ENCODE results near the gene TUBA1B.

Gene TUBA1B

DNA sequence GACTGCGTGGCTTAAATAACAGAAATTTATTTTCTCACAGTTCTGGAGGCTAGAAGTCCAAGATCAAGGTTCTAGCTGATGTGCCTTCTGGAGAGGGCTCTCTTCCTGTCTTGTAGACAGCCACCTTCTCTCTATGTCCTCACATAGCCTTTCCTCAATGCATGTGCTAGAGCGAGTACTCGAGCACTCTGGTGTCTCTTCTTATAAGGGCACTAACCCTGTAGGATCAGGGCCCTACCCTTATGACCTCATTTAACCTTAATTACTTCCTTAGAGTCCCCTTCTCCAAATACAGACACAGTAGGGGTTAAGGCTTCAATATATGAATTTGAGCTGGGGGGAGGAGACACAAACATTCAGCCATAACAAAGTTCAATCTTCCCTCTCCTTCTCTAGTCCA lies 46.8 kb downstream of the TUBA1B start:
- Histone ChIP-seq H3K79me2 (no peaks in the 10 kb centered on the region), H3K4me1 (peaks cover 3% of the 10 kb centered on the region), H3K9me3 (ENCODE audit: control insufficient read depth, low read length) (no peaks in the 10 kb centered on the region), H3K27me3 (ENCODE audit: control insufficient read depth, insufficient read depth, low read length) (peaks cover 5% of the 10 kb centered on the region), H3K36me3 (ENCODE audit: control insufficient read depth, insufficient read depth, low read length) (no peaks in the 10 kb centered on the region), H3K27ac (no peak overlapping the region), H3K4me2 (ENCODE audit: low read length) (no peak overlapping the region), H3K4me3 (ENCODE audit: low read depth, low read length) (no peak overlapping the region), H2AFZ (no peak overlapping the region), H3K9ac (no peak overlapping the region)
- TF ChIP-seq, protein P1, sequence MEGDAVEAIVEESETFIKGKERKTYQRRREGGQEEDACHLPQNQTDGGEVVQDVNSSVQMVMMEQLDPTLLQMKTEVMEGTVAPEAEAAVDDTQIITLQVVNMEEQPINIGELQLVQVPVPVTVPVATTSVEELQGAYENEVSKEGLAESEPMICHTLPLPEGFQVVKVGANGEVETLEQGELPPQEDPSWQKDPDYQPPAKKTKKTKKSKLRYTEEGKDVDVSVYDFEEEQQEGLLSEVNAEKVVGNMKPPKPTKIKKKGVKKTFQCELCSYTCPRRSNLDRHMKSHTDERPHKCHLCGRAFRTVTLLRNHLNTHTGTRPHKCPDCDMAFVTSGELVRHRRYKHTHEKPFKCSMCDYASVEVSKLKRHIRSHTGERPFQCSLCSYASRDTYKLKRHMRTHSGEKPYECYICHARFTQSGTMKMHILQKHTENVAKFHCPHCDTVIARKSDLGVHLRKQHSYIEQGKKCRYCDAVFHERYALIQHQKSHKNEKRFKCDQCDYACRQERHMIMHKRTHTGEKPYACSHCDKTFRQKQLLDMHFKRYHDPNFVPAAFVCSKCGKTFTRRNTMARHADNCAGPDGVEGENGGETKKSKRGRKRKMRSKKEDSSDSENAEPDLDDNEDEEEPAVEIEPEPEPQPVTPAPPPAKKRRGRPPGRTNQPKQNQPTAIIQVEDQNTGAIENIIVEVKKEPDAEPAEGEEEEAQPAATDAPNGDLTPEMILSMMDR (IDR thresholded peaks at IDR 0.05), result no peak

DNA sequence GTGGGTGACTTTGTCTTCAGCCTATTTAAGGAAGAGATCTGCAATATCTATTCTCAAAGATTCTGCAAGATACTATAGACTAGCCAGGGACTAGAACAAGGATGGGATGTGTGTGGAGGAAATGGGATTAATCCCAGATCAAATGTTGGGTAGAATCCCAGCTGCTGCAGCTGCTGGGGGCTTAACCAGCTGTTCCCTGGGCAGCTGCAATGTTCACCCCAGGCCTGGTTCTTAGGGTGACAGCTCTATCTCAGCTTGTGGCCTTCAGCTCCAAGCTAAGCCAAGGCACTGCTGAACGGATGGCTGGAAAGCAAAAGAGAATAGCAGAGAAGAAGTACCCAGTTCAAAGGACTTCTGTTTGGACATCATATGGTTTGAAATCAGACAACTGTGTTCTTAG lies 51.4 kb downstream of the TUBA1B start:
- Histone ChIP-seq H3K27ac (no peak overlapping the region), H3K4me3 (ENCODE audit: low read depth, low read length) (no peak overlapping the region), H3K9ac (no peak overlapping the region), H3K36me3 (ENCODE audit: control insufficient read depth, insufficient read depth, low read length) (no peaks in the 10 kb centered on the region), H3K79me2 (no peaks in the 10 kb centered on the region), H3K4me1 (no peaks in the 10 kb centered on the region), H3K9me3 (ENCODE audit: control insufficient read depth, low read length) (no peaks in the 10 kb centered on the region), H3K27me3 (ENCODE audit: control insufficient read depth, insufficient read depth, low read length) (no peaks in the 10 kb centered on the region), H2AFZ (no peak overlapping the region), H3K4me2 (ENCODE audit: low read length) (no peak overlapping the region)
- TF ChIP-seq, protein P1 (IDR thresholded peaks at IDR 0.05), result no peak

All from parathyroid adenoma (tissue), 2 donors.